ES-I3 (cell line): ENCODE measurements around the gene PACSIN1.

ENCODE experiments used
- H3K36me3 ChIP-seq: 2 replicates; pipeline ENCODE4 v1.6.1; 2013; ENCODE audit warnings: mild to moderate bottlenecking, low read length, control low read depth, moderate library complexity; ENCODE audit not compliant: insufficient read depth
- H3K4me1 ChIP-seq: 2 replicates; pipeline ENCODE4 v1.6.1; 2013; ENCODE audit warnings: mild to moderate bottlenecking, control low read depth, low read length; ENCODE audit not compliant: insufficient read depth
- H3K9ac ChIP-seq: 2 replicates; pipeline ENCODE4 v1.6.1; 2013; ENCODE audit warnings: low read depth, mild to moderate bottlenecking, low read length, moderate library complexity
- H3K9me3 ChIP-seq: 2 replicates; pipeline ENCODE4 v1.6.1; 2013; ENCODE audit warnings: mild to moderate bottlenecking, low read length, moderate library complexity; ENCODE audit not compliant: control insufficient read depth, insufficient read depth

The PACSIN1 gene

DNA sequence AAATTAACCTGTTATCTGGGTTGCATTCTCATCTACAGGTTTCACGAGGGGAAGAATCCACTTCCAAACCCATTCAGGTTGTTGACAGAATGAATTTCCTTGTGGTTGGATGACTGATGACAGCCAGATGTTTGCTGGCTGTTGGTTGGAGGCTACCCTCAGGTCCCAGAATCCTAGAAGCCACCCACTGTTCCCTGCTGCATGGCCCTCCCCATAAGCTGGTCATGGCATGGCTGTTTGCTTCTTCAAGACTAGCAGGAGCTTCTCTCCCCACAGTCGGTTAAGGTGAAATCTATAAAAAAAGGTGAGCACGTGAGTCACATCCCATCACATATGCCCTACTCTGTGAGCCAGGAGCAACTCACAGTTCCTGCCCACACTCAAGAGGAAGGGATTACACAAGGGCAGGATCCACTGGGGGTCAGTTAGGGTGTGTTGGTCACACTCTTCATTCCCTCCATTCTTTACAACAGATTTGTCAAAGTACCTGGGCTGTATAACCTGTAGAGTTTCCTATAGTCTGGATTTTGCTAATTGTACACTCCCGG, 20.5 kb upstream of the PACSIN1 start:
- H3K9ac ChIP-seq = no peak overlapping the region
- no peaks in the 10 kb centered on the region for H3K36me3 ChIP-seq
- H3K4me1 ChIP-seq = peaks cover 18% of the 10 kb centered on the region
- H3K9me3 ChIP-seq = no peaks in the 10 kb centered on the region

DNA sequence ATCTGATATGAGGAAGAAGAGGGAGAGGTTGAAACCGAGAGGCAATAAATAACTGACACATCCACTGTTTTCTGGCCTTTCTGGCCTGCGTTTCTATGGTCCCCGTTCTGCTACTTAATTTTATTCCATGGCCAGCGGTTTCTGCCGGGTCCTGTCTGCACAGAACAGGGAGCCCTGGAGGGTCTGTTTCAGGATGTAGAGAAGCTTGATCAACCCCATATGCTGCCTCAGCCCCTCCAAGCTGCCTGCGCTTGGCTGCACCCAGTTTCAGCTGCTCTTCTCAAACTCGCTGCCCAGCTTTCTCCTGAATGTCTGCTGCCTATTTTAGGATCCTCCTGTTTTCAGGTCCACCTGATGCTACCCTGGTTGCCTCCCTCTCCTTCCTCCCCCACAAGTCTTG, 18.5 kb upstream of the PACSIN1 start:
- no peaks in the 10 kb centered on the region for H3K36me3 ChIP-seq
- no peaks in the 10 kb centered on the region; the same call in 1 of the 2 replicates for H3K9me3 ChIP-seq
- no peak overlapping the region for H3K9ac ChIP-seq
- peaks cover 18% of the 10 kb centered on the region for H3K4me1 ChIP-seq

DNA sequence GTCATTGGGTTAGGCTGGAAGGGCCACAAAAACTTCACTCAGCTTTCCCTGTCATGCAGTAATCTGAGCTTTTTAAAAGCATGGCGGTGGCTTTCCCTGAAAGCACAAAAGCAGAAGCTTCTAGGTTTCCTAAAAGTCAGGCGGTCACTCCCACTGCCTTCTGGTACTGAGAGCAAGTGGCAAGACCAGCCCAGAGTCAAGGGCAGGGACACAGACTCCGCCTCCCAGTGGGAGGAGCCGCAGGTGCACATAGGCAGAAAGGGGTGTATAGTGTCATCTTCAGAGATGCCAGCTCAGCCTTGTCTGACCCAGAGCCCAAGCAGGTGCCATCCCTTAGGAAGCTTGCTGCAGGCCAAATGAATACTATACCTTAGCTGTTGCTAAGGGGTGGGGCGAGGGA, 18.0 kb upstream of the PACSIN1 start:
- Histone ChIP-seq H3K9ac (no peak overlapping the region), H3K4me1 (peaks cover 18% of the 10 kb centered on the region), H3K9me3 (no peaks in the 10 kb centered on the region; the same call in 1 of the 2 replicates), H3K36me3 (no peaks in the 10 kb centered on the region)

GRCh38 chr6:34451192-34451591, 14.7 kb upstream of the PACSIN1 start:
- no peak overlapping the region for H3K9ac ChIP-seq
- peaks cover 18% of the 10 kb centered on the region for H3K4me1 ChIP-seq
- H3K9me3 ChIP-seq = no peaks in the 10 kb centered on the region; the same call in 1 of the 2 replicates
- H3K36me3 ChIP-seq = no peaks in the 10 kb centered on the region

GRCh38 chr6:34455831-34456230, 10.0 kb upstream of the PACSIN1 start:
- H3K36me3 ChIP-seq = no peaks in the 10 kb centered on the region
- H3K4me1 ChIP-seq = peaks cover 9% of the 10 kb centered on the region; the same call in 1 of the 2 replicates
- H3K9ac ChIP-seq = no peak overlapping the region
- H3K9me3 ChIP-seq = no peaks in the 10 kb centered on the region; the same call in 1 of the 2 replicates

DNA sequence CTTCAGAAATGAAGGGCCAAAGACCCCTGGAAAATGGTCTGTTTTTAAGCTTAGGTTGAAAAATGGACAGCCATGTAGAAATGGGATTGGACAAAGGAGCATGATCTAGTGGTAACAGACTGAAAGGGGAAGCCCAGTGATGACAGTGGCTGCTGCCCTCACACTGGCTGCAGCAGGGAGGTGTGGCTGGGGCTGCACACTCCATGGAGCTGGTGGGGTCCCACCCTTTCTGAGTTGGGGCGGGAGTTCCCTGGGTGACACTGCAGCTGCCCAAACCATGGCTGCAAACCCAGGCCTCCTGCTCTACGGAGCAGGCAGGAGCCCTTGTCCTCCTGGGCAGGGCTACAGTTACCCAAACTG, 8.5 kb upstream of the PACSIN1 start:
- H3K9ac ChIP-seq = no peak overlapping the region
- H3K36me3 ChIP-seq = no peaks in the 10 kb centered on the region
- H3K4me1 ChIP-seq = peaks cover 14% of the 10 kb centered on the region
- H3K9me3 ChIP-seq = no peaks in the 10 kb centered on the region

- H3K36me3 ChIP-seq = no peaks in the 10 kb centered on the region
- H3K9ac ChIP-seq = no peak overlapping the region
Observed at GRCh38 chr6:34457742-34458735, 7.8 kb upstream of the PACSIN1 start.

DNA sequence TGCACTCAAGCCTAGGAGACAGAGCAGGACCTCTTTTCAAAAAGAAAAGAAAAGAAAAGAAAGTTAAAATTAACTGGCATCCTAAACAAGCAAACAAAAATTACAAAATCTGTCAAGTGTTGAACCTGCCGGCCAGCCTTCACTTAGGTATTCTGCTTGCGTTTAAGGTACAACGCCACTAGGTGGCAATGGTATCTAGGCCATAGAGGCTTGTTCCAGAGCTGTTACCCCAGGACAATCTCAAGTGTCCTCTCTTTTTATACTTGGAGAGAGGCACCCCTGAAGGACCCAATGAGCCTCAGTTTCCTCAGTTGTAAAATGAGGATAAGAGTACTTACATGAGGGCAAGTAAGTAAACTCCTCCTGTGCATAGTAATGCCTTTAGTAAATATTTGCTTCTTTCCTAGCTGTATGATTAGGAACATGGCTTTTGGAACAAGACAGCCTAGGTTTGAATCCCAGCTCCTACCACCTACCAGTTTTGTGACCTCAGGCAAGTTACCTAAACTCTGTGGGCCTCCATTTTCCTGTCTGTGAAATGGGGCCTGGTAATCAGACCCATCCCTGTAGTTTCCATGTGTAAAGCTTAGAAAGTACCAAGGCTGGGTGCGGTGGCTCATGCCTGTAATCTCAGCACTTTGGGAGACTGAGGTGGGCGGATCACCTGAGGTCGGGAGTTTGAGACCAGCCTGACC, 5.8 kb upstream of the PACSIN1 start:
- Histone ChIP-seq H3K4me1 (peaks cover 18% of the 10 kb centered on the region), H3K9me3 (no peaks in the 10 kb centered on the region), H3K36me3 (no peaks in the 10 kb centered on the region)

More at GRCh38 chr6:34457742-34458735, 7.8 kb upstream of the PACSIN1 start:
- peaks cover 18% of the 10 kb centered on the region for H3K4me1 ChIP-seq
- H3K9me3 ChIP-seq = no peaks in the 10 kb centered on the region

DNA sequence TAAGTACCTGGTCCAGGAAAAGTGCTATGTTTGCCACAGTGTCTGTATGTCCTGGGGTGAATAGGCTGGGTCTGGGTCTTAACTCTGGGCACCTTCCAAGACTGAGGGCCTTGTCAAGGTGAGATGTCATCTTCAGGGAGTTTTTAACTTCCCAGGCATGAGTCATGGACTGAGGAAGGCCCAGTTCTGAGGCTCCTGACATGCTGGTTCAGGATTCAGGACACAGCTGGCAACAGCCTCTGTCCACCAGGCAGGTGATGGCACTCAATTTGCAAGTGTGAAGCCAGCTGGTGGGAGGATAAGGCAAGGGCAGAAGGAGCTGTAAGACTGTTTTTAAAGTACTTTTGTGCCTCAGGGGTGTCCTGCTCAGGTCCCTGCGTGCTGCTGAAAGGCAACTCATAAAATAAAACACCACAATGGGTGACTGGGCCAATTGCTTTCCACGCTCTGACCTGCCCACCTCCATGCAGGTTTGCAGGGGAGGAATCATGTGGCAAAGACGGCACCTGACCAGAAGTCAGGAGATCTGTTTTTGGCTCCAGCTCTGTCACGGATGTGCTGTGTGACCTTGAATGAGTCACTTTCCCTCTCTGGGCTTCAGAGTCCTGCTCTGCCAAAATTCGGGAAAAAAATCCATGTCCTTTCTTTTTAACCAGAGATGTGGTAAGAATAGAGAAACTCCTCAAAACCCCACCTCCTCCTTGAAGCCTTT, 4.9 kb upstream of the PACSIN1 start:
- no peaks in the 10 kb centered on the region for H3K36me3 ChIP-seq
- H3K9me3 ChIP-seq = no peaks in the 10 kb centered on the region
- H3K4me1 ChIP-seq = peaks cover 18% of the 10 kb centered on the region
- no peak overlapping the region for H3K9ac ChIP-seq

More for the DNA sequence above, 5.8 kb upstream of the PACSIN1 start:
- no peak overlapping the region for H3K9ac ChIP-seq

- peaks cover 15% of the 10 kb centered on the region for H3K4me1 ChIP-seq
Observed at GRCh38 chr6:34462010-34462409, 3.9 kb upstream of the PACSIN1 start.

GRCh38 chr6:34462551-34462971, 3.3 kb upstream of the PACSIN1 start:
- H3K36me3 ChIP-seq = no peaks in the 10 kb centered on the region
- no peaks in the 10 kb centered on the region for H3K9me3 ChIP-seq
- no peak overlapping the region; the same call in 1 of the 2 replicates for H3K9ac ChIP-seq
- peaks cover 9% of the 10 kb centered on the region for H3K4me1 ChIP-seq

More at GRCh38 chr6:34462010-34462409, 3.9 kb upstream of the PACSIN1 start:
- Histone ChIP-seq H3K36me3 (no peaks in the 10 kb centered on the region), H3K9ac (no peak overlapping the region), H3K9me3 (no peaks in the 10 kb centered on the region)

GRCh38 chr6:34463299-34463698, 2.6 kb upstream of the PACSIN1 start:
- no peaks in the 10 kb centered on the region for H3K9me3 ChIP-seq
- no peaks in the 10 kb centered on the region for H3K36me3 ChIP-seq
- H3K4me1 ChIP-seq = peaks cover 9% of the 10 kb centered on the region
- no peak overlapping the region for H3K9ac ChIP-seq

DNA sequence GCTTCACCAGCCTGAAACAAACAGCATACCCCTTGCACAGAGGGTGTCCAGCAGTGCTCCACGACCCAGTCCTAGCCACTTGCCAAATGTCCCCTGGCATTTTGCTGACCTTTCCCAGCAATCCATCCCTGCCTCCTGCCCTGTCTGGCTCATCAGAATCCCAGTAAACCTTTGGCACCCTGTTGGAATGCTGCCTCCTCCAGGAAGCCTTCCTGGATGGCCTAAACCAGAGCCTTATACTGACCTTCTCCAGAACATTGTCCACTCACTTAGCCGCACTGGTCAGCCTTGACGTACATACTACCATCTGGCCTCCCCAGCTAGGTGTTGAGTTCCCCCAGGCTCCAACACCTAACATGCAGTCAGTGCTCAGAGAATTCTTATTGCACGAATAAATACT, 2.0 kb upstream of the PACSIN1 start:
- H3K4me1 ChIP-seq = peaks cover 9% of the 10 kb centered on the region
- H3K9ac ChIP-seq = peak overlapping the region; percentile 9; the same call in 1 of the 2 replicates
- H3K9me3 ChIP-seq = no peaks in the 10 kb centered on the region
- no peaks in the 10 kb centered on the region for H3K36me3 ChIP-seq
